Liver (tissue), 3 donors: ENCODE data around the gene COL27A1.

Source experiments
- ATF3 ChIP-seq: IDR thresholded peaks from 2 replicates; pipeline ENCODE4 v1.6.1; 2016; ENCODE audit warnings: antibody characterized with exemption
- CTCF ChIP-seq: fragments of 150-350 bp; IDR thresholded peaks from 2 replicates; pipeline ENCODE4 v1.5.1; 2017; ENCODE audit warnings: improper control_type of control experiment, low read depth, low read length; ENCODE audit not compliant: missing input control
- FOXA2 ChIP-seq: IDR thresholded peaks from 2 replicates; pipeline ENCODE4 v1.6.1; 2016; ENCODE audit warnings: antibody characterized with exemption
- GABPA ChIP-seq, 2 donors: IDR thresholded peaks in 1 of 2; conservative IDR thresholded peaks in 1 of 2; 2 replicates each; pipeline ENCODE4 v1.6.1; 2016; ENCODE audit warnings: antibody characterized with exemption in 2 of 2, mild to moderate bottlenecking in 1 of 2, moderate library complexity in 1 of 2
- HNF4A ChIP-seq, 2 donors: conservative IDR thresholded peaks; 2 replicates each; pipeline ENCODE4 v1.6.1; 2016; ENCODE audit warnings: antibody characterized with exemption in 2 of 2, mild to moderate bottlenecking in 2 of 2
- SP1 ChIP-seq: IDR thresholded peaks from 2 replicates; pipeline ENCODE4 v1.6.1; 2018; ENCODE audit warnings: antibody characterized with exemption, mild to moderate bottlenecking
- TAF1 ChIP-seq: conservative IDR thresholded peaks from 2 replicates; pipeline ENCODE4 v1.6.1; 2016; ENCODE audit warnings: antibody characterized with exemption, mild to moderate bottlenecking
- TF ChIP-seq, protein P1 (sequence below): IDR thresholded peaks from 2 replicates; pipeline ENCODE4 v1.6.1; 2016; ENCODE audit warnings: antibody characterized with exemption
- donor health status: healthy.
- donor health status: healthy.

DNA sequence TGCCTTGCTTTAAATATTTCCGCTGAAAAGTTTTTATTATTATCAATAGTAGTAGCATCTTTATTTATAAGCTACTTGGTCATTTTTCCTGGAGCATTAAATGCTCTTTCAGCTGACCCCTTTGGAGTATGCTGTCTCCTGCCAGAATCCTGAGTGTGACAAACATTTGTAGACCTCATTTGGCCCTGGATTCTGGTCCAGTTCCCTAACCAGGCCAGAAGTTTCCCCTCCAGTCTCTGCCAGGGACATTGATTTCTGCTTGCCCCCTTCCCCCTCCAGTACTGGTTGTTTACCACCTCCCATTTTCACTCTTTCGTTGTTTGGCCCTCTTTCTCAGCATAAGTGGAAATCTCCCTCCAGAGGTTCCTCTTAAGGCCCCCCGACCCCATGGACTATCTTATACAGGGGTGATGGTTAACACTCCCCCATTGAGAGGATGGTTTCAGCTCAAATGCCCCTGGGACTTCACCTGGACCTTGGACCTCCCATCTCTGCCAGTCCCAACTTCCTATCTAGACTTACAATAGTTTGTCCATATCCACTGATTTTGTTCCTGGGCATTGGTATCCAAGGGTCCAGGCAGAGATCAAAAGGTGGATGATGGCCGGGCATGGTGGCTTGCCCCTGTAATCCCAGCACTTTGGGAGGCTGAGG, 24.6 kb upstream of the COL27A1 start:
- no peak for TF ChIP-seq CTCF
- TF ChIP-seq ATF3: peak; percentile 18
- TF ChIP-seq GABPA (IDR thresholded peaks at IDR 0.05 in 1 of 2, conservative IDR thresholded peaks at IDR 0.05 in 1 of 2): no peak
- TF ChIP-seq, protein P1, sequence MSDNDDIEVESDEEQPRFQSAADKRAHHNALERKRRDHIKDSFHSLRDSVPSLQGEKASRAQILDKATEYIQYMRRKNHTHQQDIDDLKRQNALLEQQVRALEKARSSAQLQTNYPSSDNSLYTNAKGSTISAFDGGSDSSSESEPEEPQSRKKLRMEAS: no peak
- peak; percentile 74 to 86 for TF ChIP-seq HNF4A (conservative IDR thresholded peaks at IDR 0.05)
- TF ChIP-seq TAF1: no peak
- peak; percentile 90 for TF ChIP-seq SP1
- no peak for TF ChIP-seq FOXA2
